GM21786 (cell line): ENCODE measurements around the gene RGS21.
"Not testable (repeated sequence)": the region's sequence is repeated elsewhere in the genome, so short reads cannot be mapped to it uniquely, and the experiment has no call there.

Experiments used
- ATAC-seq: cut with Tn5 transposase; IDR thresholded peaks from one replicate; pipeline ENCODE4 v1.9.1; 2021; ENCODE audit not compliant: unreplicated experiment

RGS21 gene, protein sequence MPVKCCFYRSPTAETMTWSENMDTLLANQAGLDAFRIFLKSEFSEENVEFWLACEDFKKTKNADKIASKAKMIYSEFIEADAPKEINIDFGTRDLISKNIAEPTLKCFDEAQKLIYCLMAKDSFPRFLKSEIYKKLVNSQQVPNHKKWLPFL

GRCh38 chr1:192316942-192317450 is at the start of gene RGS21:
Gene RGS21 (plus strand): TSS chr1:192316992. CDS start chr1:192343037, 26,045 bp downstream.
- ATAC-seq, result no peak

GRCh38 chr1:192268468-192269052 is 48.2 kb upstream of the RGS21 start:
- no peak for ATAC-seq

- ATAC-seq, result no peak
These were observed 46.4 kb upstream of the RGS21 start for GRCh38 chr1:192270398-192270797.

DNA sequence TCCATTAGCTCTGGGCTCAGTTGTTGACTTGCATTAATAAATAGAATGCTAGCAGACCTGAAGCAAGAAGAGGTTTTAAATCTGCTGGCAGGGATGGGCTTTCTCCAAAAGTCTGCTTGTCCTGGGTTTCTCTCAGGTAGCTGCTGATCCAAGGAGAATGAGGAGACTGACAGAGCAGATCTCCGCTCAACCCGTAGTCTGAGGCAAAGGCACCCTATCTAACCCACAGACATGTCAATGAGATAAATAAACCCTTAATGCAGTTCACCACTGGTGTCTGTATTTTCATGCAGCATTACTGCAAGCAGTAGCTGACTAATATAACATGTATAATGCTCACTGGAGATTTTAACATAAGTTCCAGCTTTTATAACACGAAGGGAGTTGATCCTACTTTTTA is 44.1 kb upstream of the RGS21 start:
- ATAC-seq, result no peak

GRCh38 chr1:192274588-192274987 is 42.2 kb upstream of the RGS21 start:
- ATAC-seq, result no peak

GRCh38 chr1:192277635-192278034 is 39.2 kb upstream of the RGS21 start:
- ATAC-seq, result no peak

GRCh38 chr1:192284927-192285326 is 31.9 kb upstream of the RGS21 start:
- ATAC-seq, result no peak

DNA sequence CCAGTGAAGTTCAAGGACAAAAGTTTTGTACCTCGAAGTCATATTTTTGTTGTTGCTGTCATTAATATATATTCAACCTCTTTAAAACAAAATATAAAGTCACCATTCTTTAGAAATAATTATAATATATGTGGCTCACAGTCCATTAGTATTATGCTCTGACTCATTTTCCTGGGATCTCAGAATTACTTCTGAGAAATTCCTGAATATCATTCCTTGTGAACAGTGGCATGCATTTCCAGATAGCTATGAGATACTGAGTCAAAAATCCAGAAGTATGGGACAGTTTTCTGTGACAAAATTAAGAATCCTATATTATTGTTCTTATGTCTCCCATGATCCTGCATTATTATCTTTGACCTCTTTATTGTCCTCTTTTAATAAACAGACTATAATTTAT is 13.8 kb upstream of the RGS21 start:
- ATAC-seq, result no peak

DNA sequence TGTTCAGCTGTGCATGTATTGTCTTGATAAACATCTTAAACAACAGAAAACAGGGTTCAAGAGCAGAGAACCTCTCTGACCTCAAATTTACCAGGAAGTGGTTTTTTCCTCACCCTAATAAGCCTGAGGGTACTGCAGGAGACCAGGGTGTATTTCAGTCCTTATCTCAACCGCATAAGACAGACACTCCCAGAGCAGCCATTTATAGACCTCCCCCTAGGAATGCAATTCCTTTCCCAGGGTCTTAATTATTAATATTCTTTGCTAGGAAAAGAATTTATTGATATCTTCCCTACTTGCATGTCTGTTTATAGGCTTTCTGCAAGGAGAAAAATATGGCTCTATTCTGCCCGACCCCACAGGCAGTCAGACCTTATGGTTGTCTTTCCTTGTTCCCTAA is 8.5 kb upstream of the RGS21 start:
- ATAC-seq, result not testable (repeated sequence)

- no peak for ATAC-seq
These were observed 5.5 kb upstream of the RGS21 start for GRCh38 chr1:192311281-192311680.

- no peak for ATAC-seq
These were observed 11.2 kb downstream of the RGS21 start for GRCh38 chr1:192327997-192328396.

DNA sequence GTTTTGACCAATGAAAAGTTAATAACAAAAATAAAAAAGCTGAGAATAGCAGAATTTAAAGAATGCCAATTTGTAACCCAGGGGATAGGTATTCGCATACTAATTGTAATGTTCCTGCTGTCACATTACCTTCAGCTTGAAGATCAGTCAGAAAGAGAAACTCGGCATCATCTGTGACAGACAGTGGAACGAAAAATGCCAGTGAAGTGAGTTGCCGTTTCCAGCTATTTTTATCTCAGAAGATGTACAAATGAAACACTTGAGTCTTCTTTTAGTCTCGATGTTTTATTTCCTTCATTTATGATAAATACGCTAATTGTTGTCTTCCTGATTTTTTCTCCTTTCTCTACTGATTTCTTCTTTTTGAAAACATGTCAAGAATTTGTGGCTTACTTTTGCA is 26.1 kb downstream of the RGS21 start:
- ATAC-seq, result no peak

DNA sequence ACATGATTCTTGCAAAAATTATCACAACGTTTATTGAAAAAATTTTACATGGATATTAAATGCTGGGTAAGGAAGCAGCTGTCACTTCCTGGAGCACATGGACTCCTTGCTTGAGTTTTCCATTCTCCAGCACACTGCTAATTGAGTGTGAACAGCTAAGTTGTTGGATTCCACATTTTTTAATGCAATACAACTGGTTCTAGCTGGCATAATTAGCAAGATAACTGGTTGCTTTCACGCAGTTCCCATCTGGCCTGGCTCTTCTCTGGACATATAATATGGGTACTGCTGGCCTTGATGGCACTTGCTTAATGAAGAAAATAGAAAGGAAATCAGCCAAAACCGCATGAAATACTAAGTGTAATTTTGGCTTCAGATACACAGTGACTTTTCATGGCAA is 26.6 kb downstream of the RGS21 start:
- no peak for ATAC-seq

DNA sequence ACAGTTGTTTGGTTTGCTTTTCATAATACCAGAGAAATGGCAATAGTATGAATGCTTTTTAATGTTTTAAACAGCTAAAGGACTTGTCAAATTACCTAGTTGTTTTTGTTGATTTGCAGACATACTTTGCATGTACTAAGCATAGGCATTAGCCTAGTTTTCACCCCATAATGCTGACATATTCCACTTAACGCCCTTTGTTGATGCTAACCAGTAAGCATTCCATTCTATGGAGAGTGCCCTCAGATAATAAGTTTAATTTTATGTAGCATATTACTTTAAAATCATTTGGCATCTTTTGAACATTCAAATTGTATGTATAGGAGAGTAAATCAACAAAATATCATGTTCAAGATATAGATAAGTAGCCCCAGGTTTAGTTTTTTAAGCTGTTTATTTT is 32.5 kb downstream of the RGS21 start:
- ATAC-seq, result no peak

- no peak for ATAC-seq
These were observed 33.6 kb downstream of the RGS21 start for GRCh38 chr1:192350356-192350755.

DNA sequence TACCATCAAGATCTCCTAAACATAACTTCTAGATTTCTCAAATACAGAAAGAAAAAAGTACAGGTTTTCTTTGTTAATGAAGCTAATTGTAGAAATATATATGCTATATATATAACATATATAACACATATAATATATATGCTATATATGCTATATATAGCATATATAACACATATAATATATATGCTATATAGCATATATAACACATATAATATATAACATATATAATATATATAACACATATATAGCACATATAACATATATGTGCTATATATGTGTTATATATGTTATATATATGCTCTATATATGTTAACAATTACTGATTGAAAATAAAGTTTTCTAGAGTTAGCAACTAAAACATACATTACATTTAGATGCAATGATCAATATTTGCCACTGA is 34.8 kb downstream of the RGS21 start:
- ATAC-seq, result no peak

DNA sequence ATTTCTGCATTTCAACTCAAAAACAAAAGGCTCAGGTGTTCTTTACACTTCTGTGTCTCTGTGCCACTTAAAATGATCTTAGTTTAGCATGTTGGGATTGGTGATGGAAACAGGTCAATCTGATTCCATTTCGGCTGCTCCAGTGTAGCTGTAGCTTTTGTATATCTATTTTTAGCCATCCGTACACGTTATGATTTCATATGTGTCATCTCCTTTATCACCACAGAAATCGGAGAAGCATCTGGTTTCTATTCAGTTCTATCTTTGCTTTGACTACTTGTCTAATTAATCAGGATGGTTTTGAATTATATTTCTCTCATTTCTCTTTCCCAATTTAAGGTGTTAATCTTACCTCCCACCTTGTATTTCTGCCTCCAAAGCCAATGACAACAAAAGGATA is 41.1 kb downstream of the RGS21 start:
- no peak for ATAC-seq

DNA sequence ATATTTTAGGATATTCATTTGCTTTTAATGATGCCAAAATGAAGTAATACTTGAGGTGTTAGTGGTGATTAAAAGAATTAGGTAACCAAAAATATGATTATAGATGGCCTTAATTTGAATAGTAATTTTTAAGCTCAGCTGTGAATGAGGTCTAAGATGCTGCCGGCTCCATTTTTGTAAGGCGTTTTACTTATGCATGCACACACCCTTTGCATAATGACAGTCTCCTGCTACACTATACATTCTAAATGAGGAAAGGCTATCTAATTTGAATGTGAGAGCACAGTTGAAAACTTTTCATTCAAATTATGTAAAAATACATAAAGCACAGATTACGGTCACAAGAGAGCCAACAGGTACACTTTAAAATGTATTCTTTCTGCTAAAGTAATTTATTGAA is 41.6 kb downstream of the RGS21 start:
- no peak for ATAC-seq

DNA sequence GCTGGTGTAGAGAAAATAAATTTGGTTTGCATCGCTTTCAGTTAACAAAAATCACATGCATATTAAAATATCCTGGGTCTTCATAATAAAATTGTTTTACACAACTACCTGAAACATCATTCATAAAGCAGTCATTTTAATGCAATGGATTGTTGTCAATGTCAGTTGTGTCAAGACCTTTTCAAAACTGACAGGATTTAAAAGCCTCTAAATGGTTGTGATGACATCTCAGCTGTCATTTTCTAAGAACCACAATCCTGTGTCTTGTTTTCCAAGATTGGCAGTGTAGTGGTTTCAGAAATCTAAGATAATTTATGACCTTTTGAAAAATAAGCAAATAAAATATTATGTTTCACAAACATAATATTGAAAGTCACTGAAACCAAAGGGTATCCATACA is 42.0 kb downstream of the RGS21 start:
- ATAC-seq, result no peak

GRCh38 chr1:192363177-192363576 is 46.4 kb downstream of the RGS21 start:
- ATAC-seq, result no peak

DNA sequence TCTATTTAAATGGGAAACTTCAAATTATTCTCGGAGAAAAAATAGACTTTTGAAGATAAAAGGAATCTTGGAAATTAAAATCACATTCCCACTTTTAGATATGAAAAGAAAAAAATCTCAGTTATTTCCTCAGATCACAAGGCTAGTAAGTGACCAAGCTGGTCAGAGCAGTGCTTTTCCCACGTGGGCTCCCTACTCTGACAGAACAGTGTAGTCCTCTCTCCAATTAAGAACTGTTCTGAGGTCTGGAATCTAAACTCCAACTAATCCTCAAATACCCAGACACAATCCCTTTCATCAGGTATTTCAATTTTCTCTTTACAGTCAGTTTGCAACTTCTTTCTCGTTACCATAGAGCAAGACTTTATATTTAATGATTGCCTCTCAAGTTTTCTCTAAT is 50.6 kb downstream of the RGS21 start:
- ATAC-seq, result no peak

GRCh38 chr1:192375306-192375705 is 58.5 kb downstream of the RGS21 start:
- no peak for ATAC-seq

GRCh38 chr1:192376374-192376773 is 59.6 kb downstream of the RGS21 start:
- ATAC-seq, result no peak
